ENCODE results near the gene SHROOM3. TPM values are rescaled to one million over a fixed set of nuclear protein-coding genes. Genes with fewer than 3 reads are reported as not detected.
A peak's percentile ranks its signal among the peaks of the same experiment; 100 is the strongest.

SHROOM3 gene
- total and polyA plus RNA-seq, 2 of the 13 experiments (the other 11 are each of a cell fraction or from before 2014, with no cell fraction given) = 0.01 TPM; not detected in 1

DNA sequence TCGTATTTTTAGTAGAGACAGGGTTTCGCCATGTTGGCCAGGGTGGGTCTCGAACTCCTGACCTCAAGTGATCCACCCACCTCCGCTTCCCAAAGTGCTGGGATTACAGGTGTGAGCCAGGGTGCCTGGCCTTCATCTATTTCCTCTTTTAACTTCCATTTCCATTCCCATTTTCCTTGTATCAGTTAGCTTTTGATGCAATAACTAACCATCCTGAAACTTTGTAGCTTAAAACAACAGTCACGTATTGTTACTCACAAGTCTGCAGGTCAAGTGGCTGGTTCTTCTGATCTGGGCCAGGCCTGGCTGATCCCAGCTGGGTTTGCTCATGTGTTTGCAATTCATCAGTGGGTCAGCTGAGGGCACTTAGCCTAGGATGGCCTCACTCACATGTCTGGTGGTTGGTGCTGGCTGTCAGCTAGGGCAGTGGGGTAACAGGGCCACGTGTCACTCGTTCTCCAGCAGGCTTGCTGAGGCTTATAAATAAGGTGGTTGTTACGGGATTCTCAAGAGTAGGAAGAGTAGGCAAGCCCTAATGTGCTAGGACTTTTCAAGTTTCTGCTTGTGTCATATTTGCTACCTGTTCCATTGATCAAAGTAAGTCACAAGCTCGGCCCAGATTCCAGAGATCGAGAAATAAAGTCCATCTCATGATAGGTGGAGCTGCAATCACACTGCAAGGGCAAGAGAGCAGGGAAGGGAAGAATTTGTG lies 374.7 kb downstream of the SHROOM3 start (continued):
- no peak for TF ChIP-seq MAFG (CRISPR knock-in tag; IDR thresholded peaks at IDR 0.05)
- TF ChIP-seq SRY (CRISPR knock-in tag; IDR thresholded peaks at IDR 0.05) = no peak
- TF ChIP-seq, protein P1, sequence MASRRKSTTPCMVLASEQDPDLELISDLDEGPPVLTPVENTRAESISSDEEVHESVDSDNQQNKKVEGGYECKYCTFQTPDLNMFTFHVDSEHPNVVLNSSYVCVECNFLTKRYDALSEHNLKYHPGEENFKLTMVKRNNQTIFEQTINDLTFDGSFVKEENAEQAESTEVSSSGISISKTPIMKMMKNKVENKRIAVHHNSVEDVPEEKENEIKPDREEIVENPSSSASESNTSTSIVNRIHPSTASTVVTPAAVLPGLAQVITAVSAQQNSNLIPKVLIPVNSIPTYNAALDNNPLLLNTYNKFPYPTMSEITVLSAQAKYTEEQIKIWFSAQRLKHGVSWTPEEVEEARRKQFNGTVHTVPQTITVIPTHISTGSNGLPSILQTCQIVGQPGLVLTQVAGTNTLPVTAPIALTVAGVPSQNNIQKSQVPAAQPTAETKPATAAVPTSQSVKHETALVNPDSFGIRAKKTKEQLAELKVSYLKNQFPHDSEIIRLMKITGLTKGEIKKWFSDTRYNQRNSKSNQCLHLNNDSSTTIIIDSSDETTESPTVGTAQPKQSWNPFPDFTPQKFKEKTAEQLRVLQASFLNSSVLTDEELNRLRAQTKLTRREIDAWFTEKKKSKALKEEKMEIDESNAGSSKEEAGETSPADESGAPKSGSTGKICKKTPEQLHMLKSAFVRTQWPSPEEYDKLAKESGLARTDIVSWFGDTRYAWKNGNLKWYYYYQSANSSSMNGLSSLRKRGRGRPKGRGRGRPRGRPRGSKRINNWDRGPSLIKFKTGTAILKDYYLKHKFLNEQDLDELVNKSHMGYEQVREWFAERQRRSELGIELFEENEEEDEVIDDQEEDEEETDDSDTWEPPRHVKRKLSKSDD (CRISPR knock-in tag; IDR thresholded peaks at IDR 0.05; ENCODE audit: low read depth) = no peak
- TF ChIP-seq AHDC1 (CRISPR knock-in tag; IDR thresholded peaks at IDR 0.05; ENCODE audit: borderline replicate concordance) = no peak
- no peak for TF ChIP-seq MAFK (conservative IDR thresholded peaks at IDR 0.05 in 1 of 2, IDR thresholded peaks at IDR 0.05 in 1 of 2; ENCODE audit: low read length in 2 of 2)
- peak; percentile 53; the same call in 1 of the 2 replicates for TF ChIP-seq ZFX (CRISPR knock-in tag; IDR thresholded peaks at IDR 0.05; ENCODE audit: low read depth)
- no peak for TF ChIP-seq MED8 (CRISPR knock-in tag; IDR thresholded peaks at IDR 0.05; ENCODE audit: insufficient replicate concordance)
- no peak for TF ChIP-seq ATAD3A (CRISPR knock-in tag; IDR thresholded peaks at IDR 0.05)
- peak; percentile 79; the same call in 1 of the 2 replicates for TF ChIP-seq MYC (CRISPR knock-in tag; IDR thresholded peaks at IDR 0.05; ENCODE audit: borderline replicate concordance)
- TF ChIP-seq PRPF4 (IDR thresholded peaks at IDR 0.05; ENCODE audit: low read depth, low read length, poor library complexity, severe bottlenecking) = no peak
- no peak for TF ChIP-seq ISX (CRISPR knock-in tag; conservative IDR thresholded peaks at IDR 0.05)
- peak; percentile 67 for TF ChIP-seq MED1 (CRISPR knock-in tag; IDR thresholded peaks at IDR 0.05)
- TF ChIP-seq, protein P2, sequence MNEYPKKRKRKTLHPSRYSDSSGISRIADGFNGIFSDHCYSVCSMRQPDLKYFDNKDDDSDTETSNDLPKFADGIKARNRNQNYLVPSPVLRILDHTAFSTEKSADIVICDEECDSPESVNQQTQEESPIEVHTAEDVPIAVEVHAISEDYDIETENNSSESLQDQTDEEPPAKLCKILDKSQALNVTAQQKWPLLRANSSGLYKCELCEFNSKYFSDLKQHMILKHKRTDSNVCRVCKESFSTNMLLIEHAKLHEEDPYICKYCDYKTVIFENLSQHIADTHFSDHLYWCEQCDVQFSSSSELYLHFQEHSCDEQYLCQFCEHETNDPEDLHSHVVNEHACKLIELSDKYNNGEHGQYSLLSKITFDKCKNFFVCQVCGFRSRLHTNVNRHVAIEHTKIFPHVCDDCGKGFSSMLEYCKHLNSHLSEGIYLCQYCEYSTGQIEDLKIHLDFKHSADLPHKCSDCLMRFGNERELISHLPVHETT (CRISPR knock-in tag; conservative IDR thresholded peaks at IDR 0.05) = no peak
- TF ChIP-seq KLF12 (CRISPR knock-in tag; IDR thresholded peaks at IDR 0.05; ENCODE audit: borderline replicate concordance) = no peak

All from HepG2 (cell line).